ENCODE data around the gene TJP2. TPM values are rescaled to one million over a fixed set of nuclear protein-coding genes. Genes with fewer than 3 reads are reported as not detected.

The TJP2 gene
- total RNA-seq, 4 donors from 2014 or later, result 200 to 266 (median 232) TPM

- TF ChIP-seq CTCF (IDR thresholded peaks at IDR 0.05) (no peak), POLR2A (IDR thresholded peaks at IDR 0.05) (no peak)
- Histone ChIP-seq H3K4me1 (peaks cover 4 to 6% of the 10 kb centered on the region in 2 donors), H3K4me3 (replicated peaks in 1 of 3) (no peak overlapping the region), H3K9me3 (no peaks in the 10 kb centered on the region), H3K27ac (no peak overlapping the region), H3K27me3 (no peaks in the 10 kb centered on the region), H3K36me3 (peaks cover 56 to 62% of the 10 kb centered on the region in 2 donors)
- WGBS, 2 donors, result 73 to 93% methylated on average over 3 of the region's 3 CpGs
- intact Hi-C loops (cut with DNase I), result no loop called here
- DNase-seq, result no peak
Measured at GRCh38 chr9:69250681-69251080, 76.6 kb downstream of the TJP2 start.

- H3K4me1 ChIP-seq, result peaks cover 4 to 6% of the 10 kb centered on the region in 2 donors
- WGBS, 2 donors, result 85 to 88% methylated on average over 5 of the region's 5 CpGs
- H3K36me3 ChIP-seq, result peaks cover 47 to 50% of the 10 kb centered on the region in 2 donors
- H3K4me3 ChIP-seq (replicated peaks in 1 of 3), result no peak overlapping the region
- intact Hi-C loops (cut with DNase I), result no loop called here
- H3K27ac ChIP-seq, result peak overlapping the region in 2 of 3 donors; percentile 27
- TF ChIP-seq POLR2A (IDR thresholded peaks at IDR 0.05) (no peak), CTCF (IDR thresholded peaks at IDR 0.05) (no peak)
- DNase-seq, result no peak
- no peaks in the 10 kb centered on the region for H3K27me3 ChIP-seq
- H3K9me3 ChIP-seq, result no peaks in the 10 kb centered on the region
Measured at GRCh38 chr9:69252436-69252835, 78.4 kb downstream of the TJP2 start.

GRCh38 chr9:69253057-69253456 is 79.0 kb downstream of the TJP2 start:
- Histone ChIP-seq H3K36me3 (peaks cover 41 to 44% of the 10 kb centered on the region in 2 donors), H3K4me1 (peaks cover 4 to 6% of the 10 kb centered on the region in 2 donors), H3K27me3 (no peaks in the 10 kb centered on the region), H3K9me3 (no peaks in the 10 kb centered on the region), H3K4me3 (replicated peaks in 1 of 3) (no peak overlapping the region), H3K27ac (peak overlapping the region in 1 of 3 donors; percentile 27)
- TF ChIP-seq POLR2A (IDR thresholded peaks at IDR 0.05), result no peak
- no peak for TF ChIP-seq CTCF (IDR thresholded peaks at IDR 0.05)
- intact Hi-C loops (cut with DNase I), result no loop called here
- no peak for DNase-seq
- 70 to 78% methylated on average over 4 of the region's 4 CpGs for WGBS, 2 donors

- Histone ChIP-seq H3K36me3 (peaks cover 38 to 39% of the 10 kb centered on the region in 2 donors), H3K27me3 (no peaks in the 10 kb centered on the region), H3K4me1 (peaks cover 3 to 4% of the 10 kb centered on the region in 2 donors), H3K9me3 (no peaks in the 10 kb centered on the region), H3K27ac (no peak overlapping the region), H3K4me3 (replicated peaks in 1 of 3) (no peak overlapping the region)
- no peak for TF ChIP-seq CTCF (IDR thresholded peaks at IDR 0.05)
- TF ChIP-seq POLR2A (IDR thresholded peaks at IDR 0.05), result no peak
- 94 to 96% methylated on average over 7 to 9 of the region's 11 CpGs for WGBS, 2 donors
- intact Hi-C loops (cut with DNase I), result no loop called here
- DNase-seq, result no peak
Measured at GRCh38 chr9:69254223-69254622, 80.1 kb downstream of the TJP2 start.

GRCh38 chr9:69255591-69255990 is 81.5 kb downstream of the TJP2 start:
- Histone ChIP-seq H3K27ac (no peak overlapping the region), H3K4me1 (no peaks in the 10 kb centered on the region), H3K4me3 (replicated peaks in 1 of 3) (no peak overlapping the region), H3K36me3 (peaks cover 34 to 35% of the 10 kb centered on the region in 2 donors), H3K27me3 (no peaks in the 10 kb centered on the region), H3K9me3 (no peaks in the 10 kb centered on the region)
- TF ChIP-seq POLR2A (IDR thresholded peaks at IDR 0.05) (no peak), CTCF (IDR thresholded peaks at IDR 0.05) (no peak)
- no peak for DNase-seq
- intact Hi-C loops (cut with DNase I), result no loop called here
- WGBS, 2 donors, result 94 to 98% methylated on average over 1 of the region's 1 CpG
